ENCODE measurements around the gene ARAF. TPM values are rescaled to one million over a fixed set of nuclear protein-coding genes. Genes with fewer than 3 reads are reported as not detected.

ARAF gene
- total and polyA plus RNA-seq, 2 of the 8 experiments (the other 6 are each of a cell fraction or from before 2014, with no cell fraction given): 39.0 to 45.2 TPM

DNA sequence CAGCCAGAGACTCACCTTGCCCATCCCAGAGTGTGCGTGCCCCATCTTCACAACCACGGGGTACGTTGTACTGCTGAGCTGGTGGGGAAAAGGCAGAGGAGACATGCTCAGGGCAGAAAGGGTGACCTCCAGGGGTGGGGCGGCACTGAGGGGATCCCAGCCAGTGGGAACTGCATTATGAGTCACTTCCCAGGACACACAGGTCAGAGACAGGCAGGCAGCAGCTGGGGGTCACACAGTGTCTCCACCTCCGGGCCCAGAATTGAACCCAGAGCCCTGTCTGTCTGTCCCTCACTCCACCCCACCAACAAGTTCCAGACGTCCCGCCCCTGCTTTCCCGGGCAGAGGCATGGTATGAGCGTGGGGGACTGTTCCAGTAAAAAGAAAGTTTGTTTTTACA is 16.4 kb downstream of the ARAF start:
- Histone ChIP-seq H2AFZ (ENCODE audit: low read length) (no peak overlapping the region), H3K14ac (ENCODE audit: insufficient read length) (no peak overlapping the region), H3K56ac (replicated peaks; ENCODE audit: insufficient read length, low read depth, low read length) (no peak overlapping the region), H3K4me3 (ENCODE audit: extremely low read depth in 1 of 4, insufficient read depth in 2 of 4, low read depth in 3 of 4, low read length in 4 of 4) (no peak overlapping the region), H4K8ac (ENCODE audit: extremely low read depth, insufficient read depth, low read length) (no peak overlapping the region), H3K9ac (replicated peaks in 1 of 4; ENCODE audit: extremely low read depth in 1 of 4, low read depth in 3 of 4, low read length in 3 of 4) (no peak overlapping the region), H4K5ac (ENCODE audit: insufficient read length, low read depth, low read length) (no peak overlapping the region), H3K27me3 (replicated peaks in 1 of 4; ENCODE audit: control insufficient read depth in 3 of 4, extremely low read depth in 1 of 4, insufficient read depth in 3 of 4, low read length in 3 of 4) (no peaks in the 10 kb centered on the region), H3K4me1 (replicated peaks in 1 of 4; ENCODE audit: control insufficient read depth in 3 of 4, insufficient read depth in 4 of 4, low read length in 3 of 4) (peaks cover 0 to 17% (median 11%) of the 10 kb centered on the region in 4 experiments; a peak in 5 of 7 replicates), H3K36me3 (ENCODE audit: control insufficient read depth in 2 of 4, insufficient read depth in 4 of 4, low read length in 3 of 4) (no peaks in the 10 kb centered on the region), H3K18ac (ENCODE audit: extremely low read depth, low read length) (no peak overlapping the region), H4K20me1 (replicated peaks in 1 of 2; ENCODE audit: control insufficient read depth in 1 of 2, insufficient read depth in 2 of 2, low read length in 2 of 2) (no peaks in the 10 kb centered on the region), H3K23me2 (ENCODE audit: low read depth, low read length) (peaks cover 7% of the 10 kb centered on the region; the same call in 1 of the 2 replicates), H3K4ac (replicated peaks; ENCODE audit: insufficient read length, low read depth, low read length) (no peak overlapping the region), H2BK120ac (replicated peaks; ENCODE audit: low read depth, low read length) (no peak overlapping the region), H3K23ac (ENCODE audit: insufficient read length) (no peak overlapping the region), H3K79me1 (ENCODE audit: low read depth, low read length) (no peaks in the 10 kb centered on the region), H2AK5ac (ENCODE audit: low read depth, low read length) (no peak overlapping the region), H4K91ac (replicated peaks; ENCODE audit: insufficient read length, low read length) (no peak overlapping the region), H3K27ac (ENCODE audit: low read depth, low read length) (no peak overlapping the region), H2BK12ac (ENCODE audit: low read depth, low read length) (no peak overlapping the region), H3K9me3 (ENCODE audit: insufficient read depth in 2 of 2, low read depth in 1 of 2, low read length in 1 of 2) (no peaks in the 10 kb centered on the region), H3K79me2 (ENCODE audit: control insufficient read depth in 1 of 2, insufficient read depth in 2 of 2, low read length in 2 of 2) (no peaks in the 10 kb centered on the region), H2BK5ac (ENCODE audit: low read depth, low read length) (no peak overlapping the region), H2BK20ac (ENCODE audit: low read length) (no peak overlapping the region), H2BK15ac (ENCODE audit: low read length) (no peak overlapping the region), H3K4me2 (ENCODE audit: insufficient read depth in 1 of 2, low read depth in 2 of 2, low read length in 2 of 2) (no peak overlapping the region)
- WGBS, 2 experiments (ENCODE audit: extremely low coverage in 1 of 2, insufficient coverage in 1 of 2, insufficient read length in 1 of 2, insufficient replicate concordance in 2 of 2, low coverage in 1 of 2, low lambda C conversion rate in 2 of 2, missing lambda C conversion rate in 1 of 2): 77% methylated on average over 9 of the region's 9 CpGs; no CpG with 5 or more reads in 1 of the 2 experiments
- POLR2A ChIA-PET (ENCODE audit: partially characterized antibody): interaction anchor here (1.2 kb wide), 1 partner anchor 42 kb away, joined by 3 read pairs; the partner anchor contains the start of gene SYN1
- CTCF ChIA-PET (ENCODE audit: partially characterized antibody): no interaction called here
- FAIRE-seq: no peak
- DNase-seq (ENCODE audit: low read depth in 1 of 2, low spot score in 2 of 2): no peak
- TF ChIP-seq YY1 (IDR thresholded peaks at IDR 0.05; ENCODE audit: low read depth, low read length) (no peak), EP300 (IDR thresholded peaks at IDR 0.05; ENCODE audit: borderline replicate concordance in 1 of 2, low read depth in 2 of 2, low read length in 2 of 2) (no peak), GTF2F1 (IDR thresholded peaks at IDR 0.05; ENCODE audit: borderline replicate concordance, low read depth, low read length) (no peak), ZNF274 (IDR thresholded peaks at IDR 0.05; ENCODE audit: borderline replicate concordance, extremely low read depth, low read length) (no peak)

All from H1 (cell line).